Diencephalon (tissue), 1 donor: Measurements from ENCODE around the gene CLIC2. TPM values are rescaled to one million over a fixed set of nuclear protein-coding genes. Genes with fewer than 3 reads are reported as not detected.

ENCODE experiments used
- small RNA-seq: library from RNA; depleted of rRNA; stranded (forward); fragments of <200 nt; gene quantifications from one replicate; pipeline ENCODE3, GENCODE V24; 2014
- total RNA-seq: library from RNA; depleted of rRNA; stranded (reverse); fragments of >200 nt; gene quantifications from one replicate; pipeline ENCODE4 v1.2.3, GENCODE V29; 2014

CLIC2 gene
- total RNA-seq, result 3.2 TPM

DNA sequence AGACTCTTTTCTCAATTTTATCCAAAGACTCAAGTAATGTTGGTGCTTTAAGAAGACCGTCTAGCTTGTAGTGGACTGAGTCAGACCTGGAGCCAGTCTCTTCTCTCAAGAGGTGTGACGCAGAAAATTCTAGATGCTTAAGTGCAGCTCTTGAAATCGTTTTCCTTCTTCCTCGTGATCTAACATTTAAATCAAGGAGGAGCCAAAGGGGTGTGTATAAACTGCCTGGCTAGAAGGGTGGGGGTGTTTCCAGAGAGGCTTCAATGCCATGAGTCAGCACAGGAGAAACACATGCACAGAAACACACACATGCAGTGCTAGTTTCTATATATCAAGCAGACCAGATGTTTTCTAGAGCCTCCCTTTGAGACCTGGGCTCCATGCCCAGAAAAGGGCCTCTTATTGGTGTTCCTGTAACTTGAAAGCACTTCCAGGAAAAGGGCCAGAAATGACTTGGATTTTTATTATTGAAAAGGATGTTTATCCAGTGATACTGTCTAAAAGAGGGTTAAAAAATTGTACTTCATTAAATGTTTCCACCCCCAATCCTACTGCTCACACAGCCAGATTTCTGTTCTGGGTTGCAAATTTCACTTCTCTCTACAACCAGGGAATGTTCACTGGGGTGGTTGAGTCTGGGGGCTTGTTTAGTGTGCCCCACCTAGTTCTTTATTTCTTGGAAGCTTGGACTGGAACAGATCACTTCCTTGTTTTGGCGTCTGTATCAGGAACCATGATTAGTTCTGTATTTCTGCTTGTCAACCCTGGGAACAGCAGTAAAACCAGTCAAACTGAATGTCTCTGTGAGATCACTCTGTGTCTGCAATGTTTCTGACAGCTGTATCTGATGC, at the start of gene CLIC2:
Gene CLIC2, minus strand, starts transcription at position 129 of the 851 bp plus-strand sequence. CDS start 187 bp downstream, outside the sequence.

DNA sequence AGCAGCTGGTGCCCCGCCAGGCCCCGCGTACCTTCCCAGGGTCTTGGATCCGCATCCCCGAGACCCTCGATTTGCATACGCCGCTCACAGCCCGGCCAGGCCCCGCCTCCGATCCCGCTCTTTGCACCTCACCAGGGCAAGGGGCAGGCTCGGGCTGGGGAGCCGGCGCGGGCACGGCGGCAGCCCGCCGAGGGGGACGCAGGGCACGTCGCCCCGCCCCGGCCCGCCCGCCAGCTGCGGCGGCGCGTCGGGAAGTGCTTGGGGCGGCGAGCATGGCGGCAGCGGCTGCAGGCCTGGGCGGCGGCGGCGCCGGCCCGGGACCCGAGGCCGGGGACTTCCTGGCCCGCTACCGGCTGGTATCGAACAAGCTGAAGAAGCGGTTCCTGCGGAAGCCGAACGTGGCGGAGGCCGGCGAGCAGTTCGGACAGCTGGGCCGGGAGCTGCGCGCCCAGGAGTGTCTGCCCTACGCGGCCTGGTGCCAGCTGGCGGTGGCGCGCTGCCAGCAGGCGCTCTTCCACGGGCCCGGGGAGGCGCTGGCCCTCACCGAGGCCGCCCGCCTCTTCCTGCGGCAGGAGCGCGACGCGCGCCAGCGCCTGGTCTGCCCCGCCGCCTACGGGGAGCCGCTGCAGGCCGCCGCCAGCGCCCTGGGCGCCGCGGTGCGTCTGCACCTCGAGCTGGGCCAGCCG, 47.6 kb upstream of the CLIC2 start, which contains the start of gene F8A2:
Gene F8A2, plus strand, starts transcription at position 253 of the 686 bp plus-strand sequence. Its CDS starts 20 bp downstream, at position 273.

DNA sequence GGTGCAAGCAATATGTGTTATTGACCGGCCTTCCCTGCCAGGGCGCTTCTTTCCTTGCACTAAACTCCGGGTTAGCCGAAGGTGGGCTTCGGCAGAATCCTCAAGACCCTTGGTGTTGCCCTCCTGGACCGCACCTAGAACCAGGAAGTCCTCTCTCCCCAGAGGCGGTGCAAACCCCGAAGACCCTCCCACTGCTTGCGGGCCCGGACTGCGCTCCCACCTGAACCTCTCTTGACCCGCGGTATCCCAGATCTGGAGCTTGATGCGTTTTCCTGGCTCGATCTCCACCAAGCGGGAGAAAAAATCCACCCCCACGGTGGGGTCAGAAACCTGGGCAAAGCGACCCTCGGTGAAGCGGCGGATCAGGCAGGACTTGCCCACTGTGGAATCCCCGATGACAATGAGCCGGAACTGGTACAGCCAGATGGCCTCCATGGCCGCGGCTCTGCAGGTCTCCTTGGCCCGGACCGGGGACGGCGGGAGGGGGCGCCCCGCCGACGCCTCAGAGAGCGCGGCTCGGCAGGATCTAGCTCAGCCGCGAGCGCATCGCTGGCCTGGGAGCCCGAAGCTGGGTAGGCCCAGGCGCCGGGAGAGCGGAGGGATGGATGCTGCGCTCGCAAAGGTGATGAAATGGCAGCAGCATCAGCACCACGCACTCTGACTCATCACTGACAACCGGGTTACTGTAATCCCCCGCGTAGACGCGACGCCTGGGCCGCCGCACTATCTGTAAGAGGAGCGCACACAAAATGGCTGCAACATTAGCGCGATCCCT, 70.4 kb downstream of the CLIC2 start, which contains the start of gene RAB39B:
Gene RAB39B, minus strand, starts transcription at position 638 of the 775 bp plus-strand sequence. Its CDS starts 203 bp downstream, at position 435.

Small RNAs within 50 kb of the gene (small RNA-seq; reads per million reads assigned to genes)
- not detected for gene AC234781.4
- not detected for gene MIR1184-2

Other genes with a start within 250 kb of the CLIC2 start
- 137 TPM for gene VBP1, start 118.2 kb downstream of the CLIC2 start, total RNA-seq
- gene RAB39B, start 70.1 kb downstream of the CLIC2 start, total RNA-seq, result 34.1 TPM
- not detected for gene F8A2, start 47.5 kb upstream of the CLIC2 start, total RNA-seq
- 1.4 TPM for gene F8A3, start 124.0 kb upstream of the CLIC2 start, total RNA-seq